Activated naive CD8-positive, alpha-beta T cell treated with anti-CD3 and anti-CD28 coated beads for 36 hours (primary cell): ENCODE results near the gene SFXN1. TPM values are rescaled to one million over a fixed set of nuclear protein-coding genes. Genes with fewer than 3 reads are reported as not detected.

ENCODE experiments used
- total RNA-seq, 2 experiments: library from RNA; stranded (reverse); gene quantifications; one replicate each; pipeline ENCODE4 v1.2.3, GENCODE V29; 2021

SFXN1 gene
- total RNA-seq, 2 experiments from 2014 or later: 506 to 523 TPM

Other genes with a start within 250 kb of the SFXN1 start
- gene DRD1, start 34.4 kb upstream of the SFXN1 start, total RNA-seq: not detected
- gene HRH2, start 179.5 kb downstream of the SFXN1 start, total RNA-seq: 10 to 100 TPM; 40.2 to 41.2 TPM